ENCODE results near the gene TLK2. TPM values are rescaled to one million over a fixed set of nuclear protein-coding genes. Genes with fewer than 3 reads are reported as not detected.

The TLK2 gene
- total and polyA plus RNA-seq, 5 donors from 2014 or later = 6.9 to 89.5 (median 10.6) TPM

DNA sequence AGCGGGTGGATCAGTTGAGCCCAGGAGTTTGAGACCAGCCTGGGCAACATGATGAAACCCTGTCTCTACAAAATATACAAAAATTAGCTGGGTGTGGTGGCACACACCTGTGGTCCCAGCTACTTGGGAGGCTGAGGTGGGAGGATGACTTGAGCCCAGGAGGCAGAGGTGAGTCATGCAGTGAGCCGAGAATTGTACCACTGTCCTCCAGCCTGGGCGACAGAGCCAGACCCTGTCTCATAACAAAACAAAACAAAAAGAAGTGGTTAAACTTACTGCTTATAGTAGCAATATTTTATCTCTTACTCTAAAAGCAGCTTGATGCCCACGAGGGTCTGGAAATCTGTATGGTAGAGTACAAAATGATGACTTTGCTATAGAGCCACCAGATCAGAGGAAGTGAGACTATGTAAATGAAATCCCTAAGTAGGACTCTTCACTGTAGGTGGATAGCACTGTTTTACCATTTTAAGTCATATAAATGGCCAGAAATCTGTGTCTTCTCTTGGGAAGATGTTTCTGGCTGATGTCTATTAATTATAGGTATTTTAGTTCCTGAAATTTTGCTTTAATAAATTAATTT lies 88.5 kb downstream of the TLK2 start:
- Mint-ChIP-seq H3K4me3 (no peak overlapping the region), H3K9me3 (no peaks in the 10 kb centered on the region), H3K27ac (no peak overlapping the region), H3K36me3 (peaks cover 39% of the 10 kb centered on the region), H3K4me1 (peaks cover 15 to 31% (median 20%) of the 10 kb centered on the region in 4 donors), H3K27me3 (no peaks in the 10 kb centered on the region)
- DNase-seq (no peak), ATAC-seq (ENCODE audit: low read depth in 2 of 2) (no peak)
- Histone ChIP-seq H3K9me3 (ENCODE audit: control insufficient read depth in 2 of 2, low read length in 2 of 2) (no peaks in the 10 kb centered on the region), H3K4me1 (ENCODE audit: control insufficient read depth, insufficient read depth, low read length, poor library complexity, severe bottlenecking) (no peaks in the 10 kb centered on the region), H3K4me3 (ENCODE audit: low read depth, low read length) (no peak overlapping the region), H3K36me3 (ENCODE audit: control insufficient read depth, insufficient read depth, low read length) (peaks cover 46% of the 10 kb centered on the region), H3K27me3 (ENCODE audit: control insufficient read depth, insufficient read depth, low read length) (no peaks in the 10 kb centered on the region), H3K27ac (ENCODE audit: insufficient read depth, low read length, poor library complexity, severe bottlenecking) (no peak overlapping the region)

DNA sequence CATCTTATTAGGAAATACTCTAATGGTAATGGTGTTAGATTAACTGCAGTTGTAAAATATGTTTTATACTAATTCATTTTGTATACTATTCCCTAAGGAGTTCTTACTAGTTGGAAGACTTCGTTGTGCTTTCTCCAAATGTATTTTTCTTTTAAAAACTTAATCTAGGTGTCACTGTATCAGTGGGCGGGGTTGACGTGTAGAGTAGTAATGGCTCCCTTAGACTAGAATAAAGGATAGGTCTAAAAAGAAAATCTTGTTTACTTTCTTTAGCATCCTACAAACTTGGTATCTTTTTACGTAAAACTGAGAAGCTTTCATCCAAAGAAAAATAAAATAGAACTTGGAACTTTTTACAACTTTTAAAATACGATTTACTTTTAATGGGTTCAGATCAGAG lies 93.9 kb downstream of the TLK2 start:
- DNase-seq = no peak
- Mint-ChIP-seq H3K9me3 (no peaks in the 10 kb centered on the region), H3K36me3 (peaks cover 44% of the 10 kb centered on the region), H3K4me1 (peaks cover 5 to 13% (median 7%) of the 10 kb centered on the region in 4 donors), H3K27ac (peak overlapping the region in 1 of 3 donors; percentile 48), H3K4me3 (no peak overlapping the region), H3K27me3 (no peaks in the 10 kb centered on the region)
- Histone ChIP-seq H3K27ac (ENCODE audit: insufficient read depth, low read length, poor library complexity, severe bottlenecking) (no peak overlapping the region), H3K36me3 (ENCODE audit: control insufficient read depth, insufficient read depth, low read length) (peaks cover 55% of the 10 kb centered on the region), H3K27me3 (ENCODE audit: control insufficient read depth, insufficient read depth, low read length) (no peaks in the 10 kb centered on the region), H3K9me3 (ENCODE audit: control insufficient read depth in 2 of 2, low read length in 2 of 2) (no peaks in the 10 kb centered on the region), H3K4me1 (ENCODE audit: control insufficient read depth, insufficient read depth, low read length, poor library complexity, severe bottlenecking) (no peaks in the 10 kb centered on the region), H3K4me3 (ENCODE audit: low read depth, low read length) (no peak overlapping the region)
- ATAC-seq (ENCODE audit: low read depth in 2 of 2) = no peak

DNA sequence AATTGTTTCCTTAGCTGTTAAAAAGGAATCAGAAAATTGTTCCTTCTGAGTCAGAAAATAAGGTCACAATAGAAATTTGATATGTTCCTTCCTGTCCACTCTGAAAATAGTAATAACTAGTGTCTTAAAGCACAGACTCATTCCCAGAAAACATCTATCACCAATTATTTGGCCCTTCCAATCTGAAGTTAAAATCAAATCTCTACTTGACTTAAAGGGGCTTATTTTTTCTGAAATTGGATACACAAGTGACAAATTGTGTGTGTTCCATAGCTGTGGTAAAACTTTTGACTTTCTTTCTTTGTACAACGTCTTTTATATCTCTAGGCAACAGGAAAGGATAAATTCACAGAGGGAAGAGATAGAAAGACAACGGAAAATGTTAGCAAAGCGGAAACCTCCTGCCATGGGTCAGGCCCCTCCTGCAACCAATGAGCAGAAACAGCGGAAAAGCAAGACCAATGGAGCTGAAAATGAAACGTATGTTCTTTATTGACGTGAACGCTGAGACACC lies 94.3 kb downstream of the TLK2 start:
- ATAC-seq (ENCODE audit: low read depth in 2 of 2) = no peak
- H3K27ac Mint-ChIP-seq = peak overlapping the region in 2 of 3 donors; percentile 48 to 79
- peaks cover 6 to 13% (median 7%) of the 10 kb centered on the region in 4 donors for H3K4me1 Mint-ChIP-seq
- DNase-seq = no peak
- no peaks in the 10 kb centered on the region for H3K9me3 ChIP-seq (ENCODE audit: control insufficient read depth in 2 of 2, low read length in 2 of 2)
- H3K9me3 Mint-ChIP-seq = no peaks in the 10 kb centered on the region
- no peaks in the 10 kb centered on the region for H3K4me1 ChIP-seq (ENCODE audit: control insufficient read depth, insufficient read depth, low read length, poor library complexity, severe bottlenecking)
- H3K4me3 ChIP-seq (ENCODE audit: low read depth, low read length) = no peak overlapping the region
- no peak overlapping the region for H3K4me3 Mint-ChIP-seq
- peaks cover 57% of the 10 kb centered on the region for H3K36me3 ChIP-seq (ENCODE audit: control insufficient read depth, insufficient read depth, low read length)
- H3K27me3 Mint-ChIP-seq = no peaks in the 10 kb centered on the region
- H3K36me3 Mint-ChIP-seq = peaks cover 45% of the 10 kb centered on the region
- H3K27ac ChIP-seq (ENCODE audit: insufficient read depth, low read length, poor library complexity, severe bottlenecking) = no peak overlapping the region
- H3K27me3 ChIP-seq (ENCODE audit: control insufficient read depth, insufficient read depth, low read length) = no peaks in the 10 kb centered on the region

DNA sequence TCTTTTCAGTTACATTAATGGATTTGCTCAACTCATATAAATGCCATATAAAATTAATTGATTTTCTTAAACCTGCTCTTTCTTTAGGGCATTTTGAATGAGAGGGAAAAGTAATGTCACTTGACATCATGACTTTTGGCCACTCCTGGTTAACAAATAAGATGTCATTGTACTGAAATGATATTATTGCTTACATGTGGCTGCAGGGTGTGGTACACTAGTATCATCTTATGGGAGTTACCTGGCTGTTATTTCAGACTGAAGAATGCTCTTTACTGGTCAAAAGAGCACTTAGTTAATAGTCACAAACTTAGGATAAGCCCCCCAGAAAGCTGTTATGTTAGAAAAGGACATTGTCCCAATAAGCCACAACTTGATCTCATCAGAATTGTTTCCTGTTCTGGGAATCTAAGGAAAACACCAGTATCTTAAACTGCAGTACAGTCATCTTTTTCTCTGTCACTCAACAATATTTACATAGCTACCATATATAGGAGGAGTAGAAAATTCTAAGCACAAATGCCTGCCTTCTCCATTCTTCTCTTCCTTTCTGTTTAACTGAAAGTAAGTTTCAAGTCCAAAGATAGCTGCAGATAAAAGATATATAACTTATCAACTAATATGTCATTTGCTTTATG lies 95.0 kb downstream of the TLK2 start:
- no peaks in the 10 kb centered on the region for H3K27me3 Mint-ChIP-seq
- H3K4me1 Mint-ChIP-seq = peaks cover 6 to 18% (median 7%) of the 10 kb centered on the region in 4 donors
- no peak for ATAC-seq (ENCODE audit: low read depth in 2 of 2)
- H3K9me3 ChIP-seq (ENCODE audit: control insufficient read depth in 2 of 2, low read length in 2 of 2) = no peaks in the 10 kb centered on the region
- H3K4me3 Mint-ChIP-seq = no peak overlapping the region
- no peaks in the 10 kb centered on the region for H3K4me1 ChIP-seq (ENCODE audit: control insufficient read depth, insufficient read depth, low read length, poor library complexity, severe bottlenecking)
- H3K36me3 ChIP-seq (ENCODE audit: control insufficient read depth, insufficient read depth, low read length) = peaks cover 57% of the 10 kb centered on the region
- no peak overlapping the region for H3K27ac ChIP-seq (ENCODE audit: insufficient read depth, low read length, poor library complexity, severe bottlenecking)
- no peaks in the 10 kb centered on the region for H3K27me3 ChIP-seq (ENCODE audit: control insufficient read depth, insufficient read depth, low read length)
- no peak overlapping the region for H3K4me3 ChIP-seq (ENCODE audit: low read depth, low read length)
- H3K27ac Mint-ChIP-seq = no peak overlapping the region
- peaks cover 45% of the 10 kb centered on the region for H3K36me3 Mint-ChIP-seq
- no peak for DNase-seq
- no peaks in the 10 kb centered on the region for H3K9me3 Mint-ChIP-seq

DNA sequence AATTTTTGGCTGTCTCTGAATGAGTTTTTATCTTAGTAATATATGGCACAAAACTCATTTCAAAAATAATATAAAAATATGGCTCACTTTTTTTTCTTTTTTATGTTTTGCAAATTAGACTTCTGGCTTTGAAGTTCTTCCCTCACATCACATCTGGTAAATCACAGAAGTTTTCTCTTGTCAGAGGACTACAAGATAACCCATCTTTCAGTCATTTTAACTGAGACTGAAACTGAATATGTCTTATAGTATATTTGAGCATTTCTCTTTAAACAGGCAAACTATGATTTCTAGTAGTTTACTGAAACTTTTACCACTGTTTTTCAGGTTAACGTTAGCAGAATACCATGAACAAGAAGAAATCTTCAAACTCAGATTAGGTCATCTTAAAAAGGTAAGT lies 97.8 kb downstream of the TLK2 start:
- H3K4me1 Mint-ChIP-seq = peaks cover 0 to 17% (median 5%) of the 10 kb centered on the region in 4 donors
- DNase-seq (no peak), ATAC-seq (ENCODE audit: low read depth in 2 of 2) (no peak)
- Histone ChIP-seq H3K9me3 (ENCODE audit: control insufficient read depth in 2 of 2, low read length in 2 of 2) (no peaks in the 10 kb centered on the region), H3K27ac (ENCODE audit: insufficient read depth, low read length, poor library complexity, severe bottlenecking) (no peak overlapping the region), H3K36me3 (ENCODE audit: control insufficient read depth, insufficient read depth, low read length) (peaks cover 60% of the 10 kb centered on the region), H3K4me3 (ENCODE audit: low read depth, low read length) (no peak overlapping the region), H3K27me3 (ENCODE audit: control insufficient read depth, insufficient read depth, low read length) (no peaks in the 10 kb centered on the region), H3K4me1 (ENCODE audit: control insufficient read depth, insufficient read depth, low read length, poor library complexity, severe bottlenecking) (no peaks in the 10 kb centered on the region)
- H3K27ac Mint-ChIP-seq = no peak overlapping the region
- no peaks in the 10 kb centered on the region for H3K9me3 Mint-ChIP-seq
- peaks cover 41% of the 10 kb centered on the region for H3K36me3 Mint-ChIP-seq
- no peaks in the 10 kb centered on the region for H3K27me3 Mint-ChIP-seq
- H3K4me3 Mint-ChIP-seq = no peak overlapping the region

DNA sequence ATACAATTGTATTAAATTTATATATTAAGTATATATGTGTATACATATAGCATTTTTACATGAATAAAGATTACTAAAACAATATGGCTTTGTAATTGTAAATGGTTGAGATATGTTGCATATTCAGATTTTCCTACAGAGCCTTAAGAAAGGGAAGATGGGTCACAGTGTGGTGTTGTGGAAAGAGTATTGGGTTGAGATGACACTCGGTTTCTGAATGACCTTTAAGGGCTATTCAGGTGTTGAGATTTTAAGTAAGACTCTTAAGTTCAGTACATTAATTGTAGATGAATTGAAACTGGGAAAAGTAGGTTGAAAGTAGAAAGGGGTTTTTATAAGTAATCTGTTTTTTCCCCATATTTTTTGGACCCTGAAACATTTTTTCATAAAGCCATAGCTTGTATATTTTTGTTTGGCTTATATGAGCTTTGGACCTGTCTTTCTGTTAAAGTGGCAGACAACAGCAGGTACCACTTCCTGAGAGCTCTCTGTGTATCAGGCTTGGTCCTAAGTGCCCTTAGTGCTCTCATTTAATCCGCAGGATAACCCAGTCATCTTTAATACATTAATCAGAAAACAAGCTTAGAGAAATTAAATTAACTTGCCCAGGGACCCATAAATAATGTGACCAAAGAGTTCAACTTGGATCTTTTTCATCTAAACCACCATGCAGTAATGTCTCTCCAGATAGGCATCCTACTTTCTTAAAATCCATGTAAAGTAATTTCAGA lies 100.3 kb downstream of the TLK2 start:
- Histone ChIP-seq H3K27me3 (ENCODE audit: control insufficient read depth, insufficient read depth, low read length) (no peaks in the 10 kb centered on the region), H3K4me1 (ENCODE audit: control insufficient read depth, insufficient read depth, low read length, poor library complexity, severe bottlenecking) (no peaks in the 10 kb centered on the region), H3K4me3 (ENCODE audit: low read depth, low read length) (no peak overlapping the region), H3K9me3 (ENCODE audit: control insufficient read depth in 2 of 2, low read length in 2 of 2) (no peaks in the 10 kb centered on the region), H3K27ac (ENCODE audit: insufficient read depth, low read length, poor library complexity, severe bottlenecking) (no peak overlapping the region), H3K36me3 (ENCODE audit: control insufficient read depth, insufficient read depth, low read length) (peaks cover 67% of the 10 kb centered on the region)
- DNase-seq (no peak), ATAC-seq (ENCODE audit: low read depth in 2 of 2) (no peak)
- peak overlapping the region in 1 of 3 donors; percentile 32 for H3K27ac Mint-ChIP-seq
- H3K9me3 Mint-ChIP-seq = no peaks in the 10 kb centered on the region
- H3K27me3 Mint-ChIP-seq = no peaks in the 10 kb centered on the region
- H3K4me1 Mint-ChIP-seq = peaks cover 0 to 16% (median 2%) of the 10 kb centered on the region in 4 donors
- H3K36me3 Mint-ChIP-seq = peaks cover 40% of the 10 kb centered on the region
- H3K4me3 Mint-ChIP-seq = no peak overlapping the region

DNA sequence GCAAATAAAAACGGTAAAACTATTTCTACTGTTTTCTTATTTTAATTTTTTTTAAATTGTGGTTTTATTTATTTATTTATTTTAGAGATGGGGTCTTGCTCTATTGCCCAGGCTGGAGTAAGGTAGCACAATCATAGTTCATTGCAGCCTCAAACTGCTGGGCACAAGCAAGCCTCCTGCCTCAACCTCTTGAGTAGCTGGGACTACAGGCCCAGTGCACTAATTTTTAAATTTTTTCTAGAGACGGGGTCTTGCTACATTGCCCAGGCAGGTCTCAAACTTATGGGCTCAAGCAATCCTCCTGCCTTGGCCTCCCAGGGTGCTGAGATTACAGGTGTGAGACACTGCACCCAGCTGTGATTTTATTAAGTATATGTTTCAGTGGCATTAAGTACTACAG lies 102.3 kb downstream of the TLK2 start:
- no peak for ATAC-seq (ENCODE audit: low read depth in 2 of 2)
- no peak for DNase-seq
- peaks cover 30% of the 10 kb centered on the region for H3K36me3 Mint-ChIP-seq
- H3K4me3 Mint-ChIP-seq = no peak overlapping the region
- H3K9me3 Mint-ChIP-seq = no peaks in the 10 kb centered on the region
- no peak overlapping the region for H3K27ac ChIP-seq (ENCODE audit: insufficient read depth, low read length, poor library complexity, severe bottlenecking)
- no peak overlapping the region for H3K27ac Mint-ChIP-seq
- H3K9me3 ChIP-seq (ENCODE audit: control insufficient read depth in 2 of 2, low read length in 2 of 2) = no peaks in the 10 kb centered on the region
- H3K27me3 Mint-ChIP-seq = no peaks in the 10 kb centered on the region
- peaks cover 0 to 16% (median 2%) of the 10 kb centered on the region in 4 donors for H3K4me1 Mint-ChIP-seq
- no peaks in the 10 kb centered on the region for H3K4me1 ChIP-seq (ENCODE audit: control insufficient read depth, insufficient read depth, low read length, poor library complexity, severe bottlenecking)
- H3K36me3 ChIP-seq (ENCODE audit: control insufficient read depth, insufficient read depth, low read length) = peaks cover 61% of the 10 kb centered on the region
- H3K27me3 ChIP-seq (ENCODE audit: control insufficient read depth, insufficient read depth, low read length) = no peaks in the 10 kb centered on the region
- no peak overlapping the region for H3K4me3 ChIP-seq (ENCODE audit: low read depth, low read length)

All from CD4-positive, CD25-positive, alpha-beta regulatory T cell (primary cell).